HepG2 (cell line): ENCODE measurements around the gene POMGNT2. TPM values are rescaled to one million over a fixed set of nuclear protein-coding genes. Genes with fewer than 3 reads are reported as not detected.

Experiments used
- ATAC-seq: fragments of 200-7000 bp; cut with Tn5 transposase; 3 replicates; pipeline ENCODE4 v1.9.1; 2020; ENCODE audit warnings: mild to moderate bottlenecking, moderate library complexity
- BruUV-seq: library from RNA; stranded (reverse); fragments of 400-500 nt; replicated peaks from 2 replicates; lab custom pipeline; 2021; lab: Mats Ljungman, UMichigan
- CTCF ChIA-PET: fragments of 300-600 bp; formaldehyde crosslinking; extraction: SDS; loops from one replicate; lab custom pipeline; 2021; ENCODE audit warnings: low total read pairs, inconsistent platforms, low intra/inter-chr PET ratio; lab: Yijun Ruan, JAX
- POLR2A ChIA-PET: fragments of 350-600 bp; sonication (Branson Sonifier 250); formaldehyde crosslinking; loops from one replicate; lab custom pipeline; 2020; ENCODE audit warnings: antibody characterized with exemption, inconsistent platforms; lab: Yijun Ruan, JAX
- DNase-seq: peaks from one replicate; pipeline ENCODE4 v3.0.0-alpha.2; 2015; ENCODE audit warnings: low spot score
- FAIRE-seq: peaks from 3 replicates; lab custom pipeline; 2011; peaks lifted over from hg19 to GRCh38; lab: Jason Lieb, UNC
- H2AFZ ChIP-seq: one replicate; pipeline ENCODE4 v1.6.1; 2011; ENCODE audit warnings: low read length, inconsistent platforms
- H3K27ac ChIP-seq: fragments of 300-600 bp; 3 replicates; pipeline ENCODE4 v1.8.0; 2011; ENCODE audit warnings: mixed run types, mild to moderate bottlenecking, mixed read lengths, low read length, inconsistent platforms; ENCODE audit not compliant: insufficient read depth; ENCODE audit errors: extremely low read length
- H3K27me3 ChIP-seq, 2 experiments: fragments of 200-600 bp in 1 of 2; 2 replicates in 1 of 2; 3 replicates in 1 of 2; pipeline versions ENCODE4 v1.6.0 to v1.8.0; 2011; ENCODE audit warnings: low read length in 2 of 2, mild to moderate bottlenecking in 2 of 2, moderate library complexity in 2 of 2, inconsistent platforms in 1 of 2; ENCODE audit not compliant: insufficient read depth in 2 of 2, control insufficient read depth in 1 of 2
- H3K36me3 ChIP-seq, 2 experiments: fragments of 200-600 bp in 1 of 2; replicated peaks in 1 of 2; 2 replicates in 1 of 2; 3 replicates in 1 of 2; pipeline versions ENCODE4 v1.5.1 to v1.8.0; 2011; ENCODE audit warnings: low read length in 2 of 2, inconsistent platforms in 1 of 2; ENCODE audit not compliant: insufficient read depth in 2 of 2, control insufficient read depth in 1 of 2
- H3K4me1 ChIP-seq: 2 replicates; pipeline ENCODE4 v1.5.1; 2012; ENCODE audit warnings: low read length, inconsistent platforms; ENCODE audit not compliant: insufficient read depth
- H3K4me2 ChIP-seq: 2 replicates; pipeline ENCODE4 v1.6.0; 2011; ENCODE audit warnings: low read depth, low read length, inconsistent platforms
- H3K4me3 ChIP-seq, 3 experiments: fragments of 200-600 bp in 1 of 3; sonication (generic), shearing (Covaris generic) in 1 of 3; replicated peaks in 1 of 3; 2 replicates each; pipeline ENCODE4 v1.5.1; 2011 to 2016; ENCODE audit warnings: low read length in 3 of 3, inconsistent platforms in 2 of 3, low read depth in 2 of 3, mild to moderate bottlenecking in 2 of 3, control low read depth in 1 of 3, mixed read lengths in 1 of 3; ENCODE audit not compliant: insufficient read depth in 1 of 3
- H3K79me2 ChIP-seq: one replicate; pipeline ENCODE4 v1.6.1; 2011; ENCODE audit warnings: low read length, inconsistent platforms; ENCODE audit not compliant: insufficient read depth
- H3K9ac ChIP-seq: 2 replicates; pipeline ENCODE4 v1.6.0; 2011; ENCODE audit warnings: mild to moderate bottlenecking, low read depth, low read length, inconsistent platforms; ENCODE audit not compliant: insufficient read depth
- H3K9me3 ChIP-seq: 2 replicates; pipeline ENCODE4 v1.5.1; 2012; ENCODE audit warnings: mild to moderate bottlenecking, low read length
- H4K20me1 ChIP-seq: 2 replicates; pipeline ENCODE4 v1.6.0; 2011; ENCODE audit warnings: inconsistent platforms, mild to moderate bottlenecking, low read length, moderate library complexity; ENCODE audit not compliant: insufficient read depth
- ARNTL ChIP-seq: sonication (generic); formaldehyde crosslinking; IDR thresholded peaks from 2 replicates; pipeline ENCODE4 v1.4.0; 2020; ENCODE audit warnings: mild to moderate bottlenecking, missing genetic modification reagents
- CREB1 ChIP-seq, 2 experiments: fragments of 450-650 bp in 1 of 2; IDR thresholded peaks; 2 replicates each; pipeline ENCODE4 v1.6.1; 2016 to 2017; ENCODE audit warnings: control low read depth in 1 of 2, mild to moderate bottlenecking in 1 of 2, missing compliant biosample characterization in 1 of 2, missing genetic modification characterization in 1 of 2
- U2AF2 ChIP-seq: fragments of 200-400 bp; formaldehyde crosslinking; IDR thresholded peaks from 2 replicates; pipeline ENCODE4 v1.6.1; 2017; ENCODE audit warnings: low read depth, mild to moderate bottlenecking, low read length
- ZNF264 ChIP-seq: sonication (generic); formaldehyde crosslinking; IDR thresholded peaks from 2 replicates; pipeline ENCODE4 v1.4.0; 2020; ENCODE audit warnings: missing genetic modification reagents
- ZNF335 ChIP-seq: sonication (generic); formaldehyde crosslinking; IDR thresholded peaks from 2 replicates; pipeline ENCODE4 v1.4.0; 2020; ENCODE audit warnings: missing genetic modification reagents
- ZNF549 ChIP-seq: sonication (generic); formaldehyde crosslinking; IDR thresholded peaks from 2 replicates; pipeline ENCODE4 v1.5.0; 2020; ENCODE audit warnings: missing genetic modification reagents
- ZNF550 ChIP-seq: sonication (generic); formaldehyde crosslinking; IDR thresholded peaks from 2 replicates; pipeline ENCODE4 v1.4.0; 2020; ENCODE audit warnings: mild to moderate bottlenecking, missing genetic modification reagents, borderline replicate concordance
- ZNF777 ChIP-seq: sonication (generic); formaldehyde crosslinking; IDR thresholded peaks from 2 replicates; pipeline ENCODE4 v1.4.0; 2020; ENCODE audit warnings: missing genetic modification reagents
- ZNF781 ChIP-seq: sonication (generic); formaldehyde crosslinking; IDR thresholded peaks from 2 replicates; pipeline ENCODE4 v1.5.1; 2020; ENCODE audit warnings: borderline replicate concordance, mild to moderate bottlenecking, missing genetic modification reagents; ENCODE audit errors: not compliant biosample characterization
- ZNF790 ChIP-seq: sonication (generic); formaldehyde crosslinking; IDR thresholded peaks from 2 replicates; pipeline ENCODE4 v1.8.0; 2022; ENCODE audit warnings: missing genetic modification reagents, mild to moderate bottlenecking, borderline replicate concordance
- WGBS: methylation state at CpG from one replicate; pipeline ENCODE4 v1.1.6; 2017; ENCODE audit warnings: low lambda C conversion rate; 5-methylcytosine and 5-hydroxymethylcytosine counted together
- in situ Hi-C: cut with HindIII; loops from 2 replicates; pipeline ENCODE4 v1.10.0; 2017; ENCODE audit warnings: low pct_unique_long_range_greater_than_20kb; ENCODE audit not compliant: extremely low pct_ligation_motif_present
- intact Hi-C: fragments of 100-400 bp; cut with micrococcal nuclease; formaldehyde crosslinking; loops from one replicate; pipeline ENCODE4 v1.10.0; 2022; ENCODE audit not compliant: unreplicated experiment
- polyA plus RNA-seq, 8 experiments: library from polyadenylated mRNA; depleted of rRNA in 3 of 8; stranded (reverse) in 7 of 8; unstranded in 1 of 8; fragments of >200 nt; fragmentation: Illumina TruSeq in 4 of 8; extraction: Trizol in 4 of 8; gene quantifications; 2 replicates each; pipeline versions ENCODE4 v1.2.1 to v1.2.3, GENCODE V29; 2011 to 2016; ENCODE audit warnings: low read depth in 4 of 8, missing spikeins in 1 of 8, mixed read lengths in 1 of 8; ENCODE audit not compliant: insufficient read depth in 1 of 8
- total RNA-seq, 5 experiments: library from RNA; depleted of rRNA; stranded (reverse); fragments of >200 nt; fragmentation: Illumina TruSeq; extraction: Trizol; gene quantifications; 2 replicates each; pipeline ENCODE4 v1.2.3, GENCODE V29; 2016; ENCODE audit warnings: low read depth in 1 of 5
- TF ChIP-seq, protein P1 (sequence below): sonication (generic); formaldehyde crosslinking; IDR thresholded peaks from 2 replicates; pipeline ENCODE4 v1.9.0; 2021; ENCODE audit warnings: missing genetic modification reagents, mild to moderate bottlenecking, borderline replicate concordance
- TF ChIP-seq, protein P2 (sequence below): IDR thresholded peaks from 2 replicates; pipeline ENCODE4 v1.6.1; 2016; ENCODE audit warnings: control low read depth

Gene POMGNT2
- total and polyA plus RNA-seq, 2 of the 13 experiments (the other 11 are each of a cell fraction or from before 2014, with no cell fraction given): 10.5 to 12.4 TPM

DNA sequence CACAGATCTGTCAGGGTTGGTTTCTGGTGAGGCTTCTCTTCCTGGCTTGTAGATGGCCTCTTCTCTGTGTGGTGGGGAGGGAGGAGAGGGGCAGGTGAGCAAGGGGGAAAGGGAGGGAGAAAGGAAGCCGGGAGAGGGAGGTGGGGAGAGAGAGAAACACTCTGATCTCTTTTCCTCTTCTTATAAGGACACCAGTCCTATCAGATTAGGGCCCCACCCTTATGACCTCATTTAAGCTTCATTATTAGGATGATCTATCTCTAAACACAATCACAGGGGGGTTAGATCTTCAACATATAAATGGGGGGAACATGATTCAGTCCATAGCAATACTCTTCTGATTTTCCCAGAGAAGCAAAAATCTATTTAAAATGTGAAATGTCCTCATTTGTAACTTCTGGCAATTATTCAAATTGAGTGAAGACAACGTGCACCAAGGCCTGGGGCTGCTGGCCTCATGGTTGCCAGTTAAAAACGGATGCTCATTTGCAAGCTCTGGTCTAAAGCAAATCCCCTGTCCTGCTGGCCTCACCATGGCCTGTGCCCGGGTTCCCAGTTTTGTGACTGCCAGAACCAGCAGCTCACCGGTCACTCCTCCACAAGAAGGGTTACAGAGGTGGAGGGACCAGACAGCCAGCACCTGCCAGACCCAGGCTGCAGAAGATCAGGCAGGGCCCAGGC lies 8.3 kb downstream of the POMGNT2 start:
- DNase-seq (no peak), ATAC-seq (no peak), FAIRE-seq (no peak)
- Histone ChIP-seq H3K9ac (no peak overlapping the region), H3K79me2 (no peaks in the 10 kb centered on the region), H3K27ac (no peak overlapping the region), H3K4me2 (no peak overlapping the region), H3K9me3 (no peaks in the 10 kb centered on the region), H3K4me1 (peaks cover 8% of the 10 kb centered on the region), H2AFZ (no peak overlapping the region), H3K4me3 (no peak overlapping the region), H3K27me3 (no peaks in the 10 kb centered on the region), H3K36me3 (no peaks in the 10 kb centered on the region), H4K20me1 (no peaks in the 10 kb centered on the region)
- no TSS peak for BruUV-seq
- POLR2A ChIA-PET: interaction anchor here (0.7 kb wide), 1 partner anchor 8 kb away, joined by 3 read pairs; the partner anchor contains the start of gene POMGNT2
- intact Hi-C loops: no loop called here
- in situ Hi-C loops: no loop called here
- CTCF ChIA-PET: no interaction called here
- WGBS: 75% methylated on average over 3 of the region's 5 CpGs
- TF ChIP-seq, protein P1, sequence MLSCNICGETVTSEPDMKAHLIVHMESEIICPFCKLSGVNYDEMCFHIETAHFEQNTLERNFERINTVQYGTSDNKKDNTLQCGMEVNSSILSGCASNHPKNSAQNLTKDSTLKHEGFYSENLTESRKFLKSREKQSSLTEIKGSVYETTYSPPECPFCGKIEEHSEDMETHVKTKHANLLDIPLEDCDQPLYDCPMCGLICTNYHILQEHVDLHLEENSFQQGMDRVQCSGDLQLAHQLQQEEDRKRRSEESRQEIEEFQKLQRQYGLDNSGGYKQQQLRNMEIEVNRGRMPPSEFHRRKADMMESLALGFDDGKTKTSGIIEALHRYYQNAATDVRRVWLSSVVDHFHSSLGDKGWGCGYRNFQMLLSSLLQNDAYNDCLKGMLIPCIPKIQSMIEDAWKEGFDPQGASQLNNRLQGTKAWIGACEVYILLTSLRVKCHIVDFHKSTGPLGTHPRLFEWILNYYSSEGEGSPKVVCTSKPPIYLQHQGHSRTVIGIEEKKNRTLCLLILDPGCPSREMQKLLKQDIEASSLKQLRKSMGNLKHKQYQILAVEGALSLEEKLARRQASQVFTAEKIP (CRISPR knock-in tag): no peak
- TF ChIP-seq U2AF2 (no peak), ZNF777 (CRISPR knock-in tag) (no peak), ARNTL (CRISPR knock-in tag) (no peak), ZNF264 (CRISPR knock-in tag) (no peak)

DNA sequence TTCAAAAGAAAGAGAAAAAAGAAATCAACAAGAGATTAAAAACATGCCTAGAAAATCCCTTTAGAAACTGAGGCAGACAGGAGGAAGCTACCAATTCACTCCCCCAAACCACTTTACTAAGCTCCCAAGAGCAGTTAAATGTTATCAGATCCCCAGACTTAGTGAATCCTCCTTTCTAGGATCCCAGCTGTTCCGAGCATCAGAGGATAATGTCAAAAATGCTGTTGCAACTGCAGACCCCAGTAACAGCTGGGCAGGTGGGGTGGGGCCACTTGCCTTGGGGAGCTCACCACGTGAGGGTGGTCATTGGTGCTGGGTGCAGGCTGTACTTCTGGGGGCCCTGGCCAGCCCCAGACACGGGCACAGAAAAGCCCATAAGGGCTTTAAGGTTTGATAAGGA lies 9.1 kb downstream of the POMGNT2 start:
- no peaks in the 10 kb centered on the region for H3K9me3 ChIP-seq
- no peak overlapping the region for H3K4me3 ChIP-seq
- H3K4me2 ChIP-seq: no peak overlapping the region
- no peaks in the 10 kb centered on the region for H4K20me1 ChIP-seq
- H3K27me3 ChIP-seq: no peaks in the 10 kb centered on the region
- no peak for FAIRE-seq
- DNase-seq: no peak
- 92% methylated on average over 3 of the region's 3 CpGs for WGBS
- no peaks in the 10 kb centered on the region for H3K36me3 ChIP-seq
- no peak overlapping the region for H3K9ac ChIP-seq
- H3K79me2 ChIP-seq: no peaks in the 10 kb centered on the region
- peaks cover 8% of the 10 kb centered on the region for H3K4me1 ChIP-seq
- POLR2A ChIA-PET: interaction anchor here (0.7 kb wide), 1 partner anchor 9 kb away, joined by 3 read pairs; the partner anchor contains the start of gene POMGNT2
- no peak for ATAC-seq
- H3K27ac ChIP-seq: no peak overlapping the region
- intact Hi-C loops: no loop called here
- in situ Hi-C loops: no loop called here
- H2AFZ ChIP-seq: no peak overlapping the region
- BruUV-seq: no TSS peak
- CTCF ChIA-PET: no interaction called here
- TF ChIP-seq ZNF335 (CRISPR knock-in tag) (no peak), ZNF790 (CRISPR knock-in tag) (no peak), ZNF550 (no peak), ZNF549 (CRISPR knock-in tag) (no peak), ZNF781 (no peak), CREB1 (IDR thresholded peaks at IDR 0.05) (no peak), CREB1 (CRISPR knock-in tag; IDR thresholded peaks at IDR 0.05) (no peak)
- TF ChIP-seq, protein P2, sequence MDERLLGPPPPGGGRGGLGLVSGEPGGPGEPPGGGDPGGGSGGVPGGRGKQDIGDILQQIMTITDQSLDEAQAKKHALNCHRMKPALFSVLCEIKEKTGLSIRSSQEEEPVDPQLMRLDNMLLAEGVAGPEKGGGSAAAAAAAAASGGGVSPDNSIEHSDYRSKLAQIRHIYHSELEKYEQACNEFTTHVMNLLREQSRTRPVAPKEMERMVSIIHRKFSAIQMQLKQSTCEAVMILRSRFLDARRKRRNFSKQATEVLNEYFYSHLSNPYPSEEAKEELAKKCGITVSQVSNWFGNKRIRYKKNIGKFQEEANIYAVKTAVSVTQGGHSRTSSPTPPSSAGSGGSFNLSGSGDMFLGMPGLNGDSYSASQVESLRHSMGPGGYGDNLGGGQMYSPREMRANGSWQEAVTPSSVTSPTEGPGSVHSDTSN (CRISPR knock-in tag): no peak
